ENCODE results near the gene ADPRH. TPM values are rescaled to one million over a fixed set of nuclear protein-coding genes. Genes with fewer than 3 reads are reported as not detected.
"Not testable (repeated sequence)": the region's sequence is repeated elsewhere in the genome, so short reads cannot be mapped to it uniquely, and the experiment has no call there.

Gene ADPRH
- total RNA-seq, 4 donors from 2014 or later, result 0.66 to 5.1 (median 2.9) TPM

DNA sequence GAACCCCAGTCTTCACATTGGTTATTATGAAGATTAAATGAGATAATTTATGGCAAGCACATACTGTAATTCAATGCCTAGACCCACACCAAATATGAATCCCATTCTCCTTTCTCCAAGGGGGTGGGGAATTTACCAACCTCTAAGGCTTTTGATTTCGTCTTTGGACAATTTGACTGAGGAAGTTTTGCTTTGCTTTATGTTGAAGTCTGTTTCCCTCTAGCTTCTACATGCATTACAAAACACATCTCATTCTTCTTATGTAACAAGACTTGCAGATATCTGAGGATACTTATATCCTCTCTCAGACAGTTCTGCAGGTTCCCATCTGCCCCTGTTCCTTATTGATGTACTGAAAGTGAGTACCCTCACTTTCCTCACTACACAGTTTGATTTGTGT, 32.1 kb upstream of the ADPRH start:
- DNase-seq, result no peak
- Histone ChIP-seq H3K36me3 (no peaks in the 10 kb centered on the region), H3K4me3 (no peak overlapping the region), H3K27me3 (no peaks in the 10 kb centered on the region), H3K4me1 (no peaks in the 10 kb centered on the region), H3K9me3 (no peaks in the 10 kb centered on the region), H3K27ac (no peak overlapping the region)
- 67 to 71% methylated on average over 1 of the region's 1 CpG for WGBS, 2 donors
- TF ChIP-seq, protein P1, sequence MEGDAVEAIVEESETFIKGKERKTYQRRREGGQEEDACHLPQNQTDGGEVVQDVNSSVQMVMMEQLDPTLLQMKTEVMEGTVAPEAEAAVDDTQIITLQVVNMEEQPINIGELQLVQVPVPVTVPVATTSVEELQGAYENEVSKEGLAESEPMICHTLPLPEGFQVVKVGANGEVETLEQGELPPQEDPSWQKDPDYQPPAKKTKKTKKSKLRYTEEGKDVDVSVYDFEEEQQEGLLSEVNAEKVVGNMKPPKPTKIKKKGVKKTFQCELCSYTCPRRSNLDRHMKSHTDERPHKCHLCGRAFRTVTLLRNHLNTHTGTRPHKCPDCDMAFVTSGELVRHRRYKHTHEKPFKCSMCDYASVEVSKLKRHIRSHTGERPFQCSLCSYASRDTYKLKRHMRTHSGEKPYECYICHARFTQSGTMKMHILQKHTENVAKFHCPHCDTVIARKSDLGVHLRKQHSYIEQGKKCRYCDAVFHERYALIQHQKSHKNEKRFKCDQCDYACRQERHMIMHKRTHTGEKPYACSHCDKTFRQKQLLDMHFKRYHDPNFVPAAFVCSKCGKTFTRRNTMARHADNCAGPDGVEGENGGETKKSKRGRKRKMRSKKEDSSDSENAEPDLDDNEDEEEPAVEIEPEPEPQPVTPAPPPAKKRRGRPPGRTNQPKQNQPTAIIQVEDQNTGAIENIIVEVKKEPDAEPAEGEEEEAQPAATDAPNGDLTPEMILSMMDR (IDR thresholded peaks at IDR 0.05), result no peak
- intact Hi-C loops (cut with DNase I), result no loop called here

DNA sequence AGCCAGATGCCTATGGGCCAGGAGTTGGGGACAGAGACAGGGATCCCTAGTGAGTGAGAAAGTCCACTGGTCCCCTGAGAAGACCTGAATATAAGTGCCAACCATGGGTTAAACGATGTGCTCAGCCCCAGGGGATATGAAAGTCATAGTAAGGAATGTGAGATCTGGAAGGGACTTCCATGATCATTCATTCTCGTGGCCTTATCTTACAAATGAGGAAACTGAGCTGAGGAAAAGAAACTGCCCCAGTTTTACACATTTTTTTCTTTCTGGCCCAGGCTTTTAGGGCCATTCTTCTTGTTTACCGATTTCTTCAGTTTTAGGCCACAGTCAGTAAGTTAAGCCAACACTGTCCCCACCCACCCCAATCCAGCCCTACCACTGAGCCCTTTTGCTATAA, 31.0 kb upstream of the ADPRH start:
- WGBS, 2 donors, result 43 to 59% methylated on average over 3 of the region's 3 CpGs
- intact Hi-C loops (cut with DNase I), result no loop called here
- TF ChIP-seq, protein P1 (IDR thresholded peaks at IDR 0.05), result no peak
- TF ChIP-seq POLR2A (IDR thresholded peaks at IDR 0.05), result no peak

DNA sequence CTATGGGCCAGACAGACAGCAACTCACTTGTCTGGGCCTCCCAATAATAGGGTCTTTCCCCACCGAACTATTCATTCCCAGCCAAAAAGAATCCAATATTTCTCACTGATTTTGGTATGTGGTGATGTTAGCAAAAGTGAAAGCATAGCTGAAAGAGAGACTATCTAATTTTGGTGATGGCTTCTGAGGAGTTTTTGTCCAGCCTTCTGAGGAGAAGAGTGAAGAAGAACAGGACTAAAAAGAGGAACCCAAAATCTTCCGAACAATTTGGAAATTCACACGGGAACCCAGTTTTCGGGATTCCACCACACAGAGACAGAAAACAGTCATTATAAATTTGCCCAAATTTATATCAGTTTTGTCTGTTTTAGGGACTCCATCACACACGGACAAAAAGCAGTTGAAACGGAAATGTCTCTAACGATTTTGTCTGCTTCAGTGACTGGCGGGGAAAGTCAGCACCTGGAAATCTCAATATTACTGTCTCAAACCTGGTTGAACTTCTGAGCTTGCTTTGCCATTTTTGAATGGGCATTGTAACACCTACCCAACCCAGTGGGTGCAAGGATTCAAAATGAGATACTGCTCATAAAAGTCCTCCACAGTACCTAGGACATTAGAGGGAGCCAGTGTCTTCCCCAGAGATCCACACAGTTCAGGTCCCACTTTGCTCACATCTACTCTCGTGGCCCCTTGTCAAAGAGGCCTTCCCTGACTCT, 28.9 kb upstream of the ADPRH start:
- WGBS, 2 donors, result 82 to 88% methylated on average over 9 of the region's 9 CpGs
- DNase-seq, result no peak

More for the DNA sequence above, 31.0 kb upstream of the ADPRH start:
- Histone ChIP-seq H3K27me3 (no peaks in the 10 kb centered on the region), H3K9me3 (no peaks in the 10 kb centered on the region), H3K36me3 (no peaks in the 10 kb centered on the region), H3K4me1 (no peaks in the 10 kb centered on the region), H3K27ac (no peak overlapping the region), H3K4me3 (no peak overlapping the region)
- DNase-seq, result no peak

DNA sequence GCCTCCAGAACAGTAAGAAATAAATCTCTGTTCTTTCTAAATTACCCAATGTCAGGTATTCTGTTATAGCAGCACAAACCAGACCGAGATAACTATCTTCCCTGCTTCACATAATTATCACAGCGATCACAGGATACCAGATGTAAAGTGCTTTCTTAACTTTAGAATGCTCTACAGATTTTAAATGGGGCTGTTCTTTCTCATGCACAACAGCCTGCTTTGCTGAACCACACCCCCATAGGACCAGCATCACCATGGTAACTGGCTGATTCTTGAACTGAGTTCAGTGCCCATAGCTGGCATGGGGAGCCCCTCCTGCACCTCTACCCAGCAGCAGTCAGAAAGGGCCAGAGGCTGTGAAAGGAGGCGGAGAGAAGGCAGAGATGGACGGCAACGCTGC, 27.7 kb upstream of the ADPRH start:
- H3K4me1 ChIP-seq, result no peaks in the 10 kb centered on the region
- TF ChIP-seq POLR2A (IDR thresholded peaks at IDR 0.05), result no peak
- TF ChIP-seq, protein P1 (IDR thresholded peaks at IDR 0.05), result no peak
- WGBS, 2 donors, result 84 to 89% methylated on average over 5 of the region's 5 CpGs

More for the DNA sequence above, 28.9 kb upstream of the ADPRH start:
- intact Hi-C loops (cut with DNase I), result no loop called here
- no peak overlapping the region for H3K27ac ChIP-seq
- H3K27me3 ChIP-seq, result no peaks in the 10 kb centered on the region
- no peaks in the 10 kb centered on the region for H3K9me3 ChIP-seq
- no peak overlapping the region for H3K4me3 ChIP-seq
- no peaks in the 10 kb centered on the region for H3K36me3 ChIP-seq
- H3K4me1 ChIP-seq, result no peaks in the 10 kb centered on the region
- TF ChIP-seq POLR2A (IDR thresholded peaks at IDR 0.05), result no peak
- TF ChIP-seq, protein P1 (IDR thresholded peaks at IDR 0.05), result no peak

DNA sequence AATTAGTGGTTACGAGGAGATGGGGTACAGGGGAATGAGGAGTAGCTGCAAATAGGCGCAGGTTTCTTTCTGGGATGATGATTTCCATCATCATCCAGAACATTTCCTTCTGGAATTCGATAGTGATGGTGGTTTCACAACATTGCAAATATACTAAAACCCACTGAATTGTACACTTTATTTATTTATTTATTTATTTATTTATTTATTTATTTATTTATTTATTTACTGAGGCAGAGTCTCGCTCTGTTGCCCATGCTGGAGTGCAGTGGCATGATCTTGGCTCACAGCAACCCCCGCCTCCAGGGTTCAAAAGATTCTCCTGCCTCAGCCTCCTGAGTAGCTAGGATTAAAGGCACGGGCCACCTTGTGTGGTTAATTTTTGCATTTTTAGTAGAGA, 26.4 kb upstream of the ADPRH start:
- H3K4me1 ChIP-seq; H3K4me3 ChIP-seq; H3K9me3 ChIP-seq; H3K36me3 ChIP-seq; H3K27ac ChIP-seq; intact Hi-C loops (cut with DNase I); H3K27me3 ChIP-seq; DNase-seq: not testable (repeated sequence)
- 91 to 93% methylated on average over 6 of the region's 6 CpGs for WGBS, 2 donors

More for the DNA sequence above, 27.7 kb upstream of the ADPRH start:
- DNase-seq, result no peak
- Histone ChIP-seq H3K9me3 (no peaks in the 10 kb centered on the region), H3K27me3 (no peaks in the 10 kb centered on the region), H3K36me3 (no peaks in the 10 kb centered on the region), H3K27ac (no peak overlapping the region), H3K4me3 (no peak overlapping the region)
- intact Hi-C loops (cut with DNase I), result no loop called here

Data from esophagus squamous epithelium (tissue), 5 donors.